C1 segment of cervical spinal cord (tissue), 14 donors: Measurements from ENCODE around the gene CCL14.
"Not testable (repeated sequence)": the region's sequence is repeated elsewhere in the genome, so short reads cannot be mapped to it uniquely, and the experiment has no call there.

Experiments
- DNase-seq, 14 donors: peaks; one replicate each; lab custom pipeline; 2025; lab: John Stamatoyannopoulos, UW

The CCL14 gene

DNA sequence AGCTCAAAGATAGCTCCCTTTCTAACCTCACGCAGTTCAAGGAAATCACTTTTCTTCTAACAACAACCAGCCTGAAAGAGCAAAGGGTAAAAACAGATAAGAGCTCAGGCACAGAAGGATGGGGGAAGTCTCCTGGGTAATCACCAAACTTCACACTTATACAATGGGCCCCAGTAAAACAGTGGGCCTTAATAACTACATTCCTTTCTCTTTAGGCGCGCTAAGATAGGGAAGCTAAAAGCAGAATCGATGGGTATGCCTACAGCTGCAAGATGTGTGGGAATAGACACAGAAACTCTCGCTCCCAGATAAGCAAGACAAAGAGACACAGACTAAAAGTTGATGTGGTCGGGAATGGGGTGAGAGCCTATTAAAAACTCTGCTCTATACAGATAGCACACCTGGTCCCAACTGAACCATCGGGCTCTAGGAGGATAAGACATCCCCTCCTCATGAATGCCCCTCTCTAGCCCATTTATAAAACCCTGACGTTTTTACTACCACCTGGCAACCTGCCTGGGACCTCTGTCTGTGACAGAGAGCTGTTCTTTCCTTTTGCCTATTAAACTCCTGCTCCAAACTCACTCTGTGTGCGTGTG, 43.8 kb downstream of the CCL14 start:
- DNase-seq, result no peak

DNA sequence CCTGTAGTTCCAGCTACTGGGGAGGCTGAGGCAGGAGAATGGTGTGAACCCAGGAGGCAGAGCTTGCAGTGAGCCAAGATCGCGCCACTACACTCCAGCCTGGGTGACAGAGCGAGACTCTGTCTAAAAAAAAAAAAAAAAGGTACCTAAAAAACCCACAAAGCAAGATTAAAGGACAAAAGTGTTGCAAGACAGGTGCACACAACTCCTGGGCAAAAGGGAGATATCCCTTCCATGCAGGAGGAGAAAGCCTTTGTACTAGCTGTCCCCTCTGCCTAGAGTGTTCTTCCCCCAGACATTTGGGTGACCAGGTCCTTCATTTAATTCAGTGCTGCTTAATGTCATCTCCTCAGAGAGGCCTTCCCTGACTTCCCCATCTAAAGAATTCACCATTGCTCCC, 48.0 kb downstream of the CCL14 start:
- DNase-seq, result not testable (repeated sequence)

DNA sequence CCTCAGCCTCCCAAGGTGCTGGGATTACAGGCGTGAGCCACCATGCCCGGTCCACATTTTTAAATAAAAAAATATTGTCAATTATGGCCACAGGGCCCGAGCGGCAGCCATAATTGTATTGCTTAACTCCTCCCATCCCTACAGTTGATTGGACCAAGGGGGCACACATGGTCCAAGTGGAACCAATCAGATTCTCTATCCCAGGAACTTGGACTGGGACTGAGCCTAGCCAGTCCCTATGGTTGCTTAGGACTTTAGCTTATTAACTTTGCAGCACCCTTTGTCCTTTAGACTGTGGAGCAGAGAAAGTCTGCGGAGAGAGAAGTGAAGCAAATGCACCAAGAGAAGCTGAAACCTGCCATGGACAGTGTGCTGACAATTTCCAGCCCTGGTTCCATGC, 50.5 kb downstream of the CCL14 start:
- DNase-seq, result no peak

DNA sequence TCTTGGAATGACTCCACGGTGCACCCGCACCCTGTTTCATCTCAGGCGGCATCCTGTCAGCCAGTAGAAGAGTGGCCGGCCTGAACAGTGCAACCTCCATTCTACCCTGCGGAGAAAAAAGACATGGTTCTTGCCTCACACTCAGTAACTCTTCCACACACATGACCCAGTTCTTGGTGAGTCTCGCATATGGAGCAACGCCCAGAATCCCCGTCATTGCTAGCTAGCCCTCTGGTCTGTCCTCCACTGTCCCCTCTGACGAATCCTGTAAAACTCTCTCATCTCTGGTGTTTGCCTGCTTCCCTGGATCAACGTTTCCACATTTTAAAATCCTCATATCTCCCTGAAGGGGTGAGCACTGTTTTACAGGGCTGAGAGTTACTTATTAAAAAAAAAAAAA, 51.8 kb downstream of the CCL14 start:
- DNase-seq, result no peak
